Measurements from ENCODE around the gene EFTUD2. TPM values are rescaled to one million over a fixed set of nuclear protein-coding genes. Genes with fewer than 3 reads are reported as not detected.

Gene EFTUD2
- total and polyA plus RNA-seq, 9 of the 15 experiments (the other 6 are each of a cell fraction or from before 2014, with no cell fraction given) = 65.8 to 362 (median 218) TPM

- no peak overlapping the region for H3K4me3 ChIP-seq
- ChIA-PET CTCF (ENCODE audit: low intra/inter-chr PET ratio) (no interaction called here), POLR2A (interaction anchor here (0.6 to 1.0 kb wide), 2 partner anchors 15 to 235 kb away, joined by 3 to 4 read pairs; no protein-coding TSS in a partner anchor)
- 21% methylated on average over 9 of the region's 11 CpGs for whole genome bisulfite sequencing (ENCODE audit: insufficient coverage, low coverage, missing lambda C conversion rate)
- intact Hi-C loops (cut with micrococcal nuclease) = no loop called here
- H3K9me1 ChIP-seq (ENCODE audit: control insufficient read depth, insufficient read depth, low read length) = no peaks in the 10 kb centered on the region
- no TSS peak for BruUV-seq (replicated peaks)
- H3K4me2 ChIP-seq (ENCODE audit: insufficient read depth, low read length) = no peak overlapping the region
- H4K20me1 ChIP-seq (replicated peaks; ENCODE audit: control insufficient read depth, insufficient read depth, low read length) = 0 out of 2 replicates have a peak, but pooled peaks cover 6% of the 10 kb centered on the region
- H3K27ac ChIP-seq (ENCODE audit: extremely low read depth, low read depth, low read length) = no peak overlapping the region
- TF ChIP-seq NR2C2 (CRISPR knock-in tag; IDR thresholded peaks at IDR 0.05) (no peak), NR2C2 (tag; IDR thresholded peaks at IDR 0.05) (peak; percentile 56), IFI16 (CRISPR knock-in tag; IDR thresholded peaks at IDR 0.05) (no peak), NR2C1 (IDR thresholded peaks at IDR 0.05) (no peak), NR2C1 (tag; IDR thresholded peaks at IDR 0.05) (peak; percentile 65), CEBPB (tag; IDR thresholded peaks at IDR 0.05) (peak; percentile 36; the same call in 1 of the 2 replicates), BRF2 (IDR thresholded peaks at IDR 0.05; ENCODE audit: borderline replicate concordance, insufficient read depth, insufficient read length) (no peak)
- H3K9ac ChIP-seq (ENCODE audit: insufficient read depth in 1 of 2, low read depth in 2 of 2, low read length in 2 of 2) = no peak overlapping the region
- no peak for FAIRE-seq
- no peaks in the 10 kb centered on the region for H3K36me3 ChIP-seq (ENCODE audit: control insufficient read depth, insufficient read depth, low read length)
- peaks cover 2 to 18% of the 10 kb centered on the region in 2 experiments; a peak in 2 of 5 replicates for H3K27me3 ChIP-seq (ENCODE audit: control insufficient read depth in 2 of 2, insufficient read depth in 2 of 2, low read length in 2 of 2)
- peaks cover 7 to 27% of the 10 kb centered on the region in 2 experiments; a peak in 4 of 5 replicates for H3K4me1 ChIP-seq (replicated peaks in 1 of 2; ENCODE audit: control insufficient read depth in 2 of 2, insufficient read depth in 2 of 2, low read length in 2 of 2)
- no peak overlapping the region for H2AFZ ChIP-seq (ENCODE audit: low read depth, low read length)
- H3K79me2 ChIP-seq (ENCODE audit: control insufficient read depth, insufficient read depth, low read length) = no peaks in the 10 kb centered on the region
- no peak for ATAC-seq
- in situ Hi-C loops (cut with MboI) = loop anchor here (5.0 kb wide), 1 partner anchor 101 kb away; no protein-coding TSS in a partner anchor
- H3K9me3 ChIP-seq (replicated peaks; ENCODE audit: control insufficient read depth, insufficient read depth, low read depth, low read length) = no peaks in the 10 kb centered on the region
- DNase-seq (ENCODE audit: extremely low read depth in 1 of 4, low spot score in 3 of 4) = no peak
These were observed 16.9 kb upstream of the EFTUD2 start for GRCh38 chr17:44915862-44916780.

Measured in K562 (cell line).